ENCODE measurements around the gene ITGA7. TPM values are rescaled to one million over a fixed set of nuclear protein-coding genes. Genes with fewer than 3 reads are reported as not detected.

Gene ITGA7
- total RNA-seq, 4 donors from 2014 or later: 7.9 to 16.9 (median 9.8) TPM

DNA sequence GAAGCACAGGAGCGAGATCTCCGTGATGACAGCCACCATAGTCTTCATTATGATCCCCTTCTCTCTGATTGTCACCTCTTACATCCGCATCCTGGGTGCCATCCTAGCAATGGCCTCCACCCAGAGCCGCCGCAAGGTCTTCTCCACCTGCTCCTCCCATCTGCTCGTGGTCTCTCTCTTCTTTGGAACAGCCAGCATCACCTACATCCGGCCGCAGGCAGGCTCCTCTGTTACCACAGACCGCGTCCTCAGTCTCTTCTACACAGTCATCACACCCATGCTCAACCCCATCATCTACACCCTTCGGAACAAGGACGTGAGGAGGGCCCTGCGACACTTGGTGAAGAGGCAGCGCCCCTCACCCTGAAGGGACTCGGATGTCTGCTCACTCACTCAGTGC is 70.2 kb downstream of the ITGA7 start:
- Histone ChIP-seq H3K4me1 (no peaks in the 10 kb centered on the region), H3K4me3 (replicated peaks in 1 of 3) (no peak overlapping the region), H3K9me3 (no peaks in the 10 kb centered on the region), H3K36me3 (no peaks in the 10 kb centered on the region), H3K27ac (no peak overlapping the region), H3K27me3 (no peaks in the 10 kb centered on the region)
- intact Hi-C loops (cut with DNase I): no loop called here
- no peak for DNase-seq
- 91 to 93% methylated on average over 15 of the region's 15 CpGs for WGBS, 2 donors
- TF ChIP-seq CTCF (IDR thresholded peaks at IDR 0.05): no peak
- TF ChIP-seq POLR2A (IDR thresholded peaks at IDR 0.05): no peak

GRCh38 chr12:55636853-55637252 is 70.9 kb downstream of the ITGA7 start, which contains the start of gene OR10P1:
Gene OR10P1 (plus strand): TSS chr12:55636892. CDS start chr12:55636892, 0 bp downstream.
- 93% methylated on average over 6 of the region's 6 CpGs for whole genome bisulfite sequencing, 2 donors
- TF ChIP-seq POLR2A (IDR thresholded peaks at IDR 0.05) (no peak), CTCF (IDR thresholded peaks at IDR 0.05) (no peak)
- H3K36me3 ChIP-seq: no peaks in the 10 kb centered on the region
- H3K4me1 ChIP-seq: no peaks in the 10 kb centered on the region
- no peak within 1 kb of the TSS for H3K4me3 ChIP-seq (replicated peaks in 1 of 3)
- DNase-seq: no peak
- no peaks in the 10 kb centered on the region for H3K9me3 ChIP-seq
- intact Hi-C loops (cut with DNase I): no loop called here
- no peak within 1 kb of the TSS for H3K27ac ChIP-seq
- H3K27me3 ChIP-seq: no peaks in the 10 kb centered on the region

GRCh38 chr12:55636116-55636655 is 71.5 kb downstream of the ITGA7 start:
- Histone ChIP-seq H3K27ac (no peak overlapping the region), H3K4me3 (replicated peaks in 1 of 3) (no peak overlapping the region), H3K9me3 (no peaks in the 10 kb centered on the region), H3K36me3 (no peaks in the 10 kb centered on the region), H3K4me1 (no peaks in the 10 kb centered on the region), H3K27me3 (no peaks in the 10 kb centered on the region)
- no peak for TF ChIP-seq CTCF (IDR thresholded peaks at IDR 0.05)
- TF ChIP-seq POLR2A (IDR thresholded peaks at IDR 0.05): no peak
- 85 to 90% methylated on average over 6 of the region's 6 CpGs for WGBS, 2 donors
- intact Hi-C loops (cut with DNase I): no loop called here
- no peak for DNase-seq

Small RNA genes lying within 50 kb of the gene (small RNA-seq; reads per million reads assigned to genes)
- gene AC009779.1: not detected
- not detected for gene AC009779.5
- not detected for gene RF00017

Other genes with a start within 250 kb of the ITGA7 start
- not detected for gene OR6C70, start 237.8 kb downstream of the ITGA7 start, total RNA-seq
- not detected for gene OR6C68, start 215.5 kb downstream of the ITGA7 start, total RNA-seq
- gene OR6C4, start 158.3 kb downstream of the ITGA7 start, total RNA-seq: not detected
- not detected for gene OR2AP1, start 135.4 kb downstream of the ITGA7 start, total RNA-seq
- not detected for gene OR10P1, start 71.0 kb downstream of the ITGA7 start, total RNA-seq
- 100 to 1,000 TPM; 117 to 440 (median 246) TPM for gene BLOC1S1, start 8.1 kb upstream of the ITGA7 start, total RNA-seq
- 1 to 10 TPM in 3 of 4 donors, under 1 TPM in 1; 0.94 to 9.7 (median 6.8) TPM for gene RDH5, start 12.5 kb upstream of the ITGA7 start, total RNA-seq
- gene CD63, start 21.1 kb upstream of the ITGA7 start, total RNA-seq: 1,000 to 10,000 TPM in 3 of 4 donors, 100 to 1,000 TPM in 1; 683 to 1,145 (median 1,122) TPM
- 1 to 10 TPM; 4.8 to 7.5 (median 6.7) TPM for gene GDF11, start 35.2 kb upstream of the ITGA7 start, total RNA-seq
- gene SARNP, start 109.8 kb upstream of the ITGA7 start, total RNA-seq: 10 to 100 TPM; 33.6 to 61.0 (median 52.3) TPM
- 10 to 100 TPM; 17.7 to 39.2 (median 23.4) TPM for gene ORMDL2, start 110.1 kb upstream of the ITGA7 start, total RNA-seq
- gene DNAJC14, start 121.7 kb upstream of the ITGA7 start, total RNA-seq: 10 to 100 TPM; 39.6 to 49.0 (median 45.1) TPM
- 1 to 10 TPM; 2.3 to 4.2 (median 3.4) TPM for gene MMP19, start 135.0 kb upstream of the ITGA7 start, total RNA-seq
- gene PYM1, start 220.0 kb upstream of the ITGA7 start, total RNA-seq: 10 to 100 TPM; 28.6 to 48.2 (median 43.7) TPM
- gene DGKA, start 223.3 kb upstream of the ITGA7 start, total RNA-seq: 10 to 100 TPM; 20.6 to 55.9 (median 28.7) TPM